HepG2 (cell line): Measurements from ENCODE around the gene ID3. TPM values are rescaled to one million over a fixed set of nuclear protein-coding genes. Genes with fewer than 3 reads are reported as not detected.

Experiments
- AFF4 ChIP-seq: sonication (generic); formaldehyde crosslinking; IDR thresholded peaks from 2 replicates; pipeline ENCODE4 v1.4.0; 2020; ENCODE audit warnings: missing genetic modification reagents
- CEBPB ChIP-seq: IDR thresholded peaks from 2 replicates; pipeline ENCODE4 v1.6.1; 2011; ENCODE audit warnings: low read depth, low read length, improper control_type of control experiment, borderline replicate concordance
- EP300 ChIP-seq, 3 experiments: sonication (generic) in 1 of 3; formaldehyde crosslinking in 1 of 3; IDR thresholded peaks; 2 replicates each; pipeline versions ENCODE4 v1.5.1 to v1.6.1; 2011 to 2020; ENCODE audit warnings: low read depth in 2 of 3, low read length in 2 of 3, borderline replicate concordance in 1 of 3, improper control_type of control experiment in 1 of 3, mild to moderate bottlenecking in 1 of 3, missing genetic modification reagents in 1 of 3, moderate library complexity in 1 of 3
- FOXA1 ChIP-seq, 2 experiments: fragments of 450-650 bp in 1 of 2; sonication (generic) in 1 of 2; formaldehyde crosslinking in 1 of 2; IDR thresholded peaks; 2 replicates each; pipeline versions ENCODE4 v1.4.0 to v1.6.1; 2016 to 2020; ENCODE audit warnings: missing genetic modification reagents in 1 of 2
- HES4 ChIP-seq: sonication (generic); formaldehyde crosslinking; IDR thresholded peaks from 2 replicates; pipeline ENCODE4 v1.9.0; 2021; ENCODE audit warnings: mild to moderate bottlenecking, missing genetic modification reagents, borderline replicate concordance
- LCORL ChIP-seq, 2 experiments: fragments of 450-650 bp in 1 of 2; sonication (generic) in 1 of 2; formaldehyde crosslinking in 1 of 2; IDR thresholded peaks; 2 replicates each; pipeline versions ENCODE4 v1.5.0 to v1.6.1; 2017 to 2020; ENCODE audit warnings: antibody characterized with exemption in 1 of 2, missing genetic modification reagents in 1 of 2
- NCOA2 ChIP-seq: sonication (generic); formaldehyde crosslinking; IDR thresholded peaks from 2 replicates; pipeline ENCODE4 v1.8.0; 2022; ENCODE audit warnings: inconsistent platforms
- NR2F6 ChIP-seq, 2 experiments: IDR thresholded peaks; 2 replicates each; pipeline ENCODE4 v1.6.1; 2016; ENCODE audit warnings: antibody characterized with exemption in 1 of 2, mild to moderate bottlenecking in 1 of 2
- RFXAP ChIP-seq: sonication (generic); formaldehyde crosslinking; IDR thresholded peaks from 2 replicates; pipeline ENCODE4 v1.4.0; 2020; ENCODE audit warnings: missing genetic modification reagents, borderline replicate concordance
- RNF2 ChIP-seq: fragments of 450-650 bp; conservative IDR thresholded peaks from 2 replicates; pipeline ENCODE4 v1.6.1; 2016; ENCODE audit warnings: low read depth
- SKI ChIP-seq: fragments of 450-650 bp; IDR thresholded peaks from one replicate; pipeline ENCODE4 v1.6.1; 2018; ENCODE audit warnings: mild to moderate bottlenecking; ENCODE audit not compliant: partially characterized antibody
- SKIL ChIP-seq: sonication (generic); formaldehyde crosslinking; IDR thresholded peaks from 2 replicates; pipeline ENCODE4 v1.8.0; 2022; ENCODE audit warnings: missing genetic modification reagents, mild to moderate bottlenecking, moderate library complexity, borderline replicate concordance
- ZMYM4 ChIP-seq: sonication (generic); formaldehyde crosslinking; IDR thresholded peaks from 2 replicates; pipeline ENCODE4 v1.8.1; 2023; ENCODE audit warnings: mild to moderate bottlenecking, missing genetic modification reagents
- ZNF331 ChIP-seq: sonication (generic); formaldehyde crosslinking; IDR thresholded peaks from 2 replicates; pipeline ENCODE4 v1.4.0; 2020; ENCODE audit warnings: missing genetic modification reagents
- polyA plus RNA-seq, 8 experiments: library from polyadenylated mRNA; depleted of rRNA in 3 of 8; stranded (reverse) in 7 of 8; unstranded in 1 of 8; fragments of >200 nt; fragmentation: Illumina TruSeq in 4 of 8; extraction: Trizol in 4 of 8; gene quantifications; 2 replicates each; pipeline versions ENCODE4 v1.2.1 to v1.2.3, GENCODE V29; 2011 to 2016; ENCODE audit warnings: low read depth in 4 of 8, missing spikeins in 1 of 8, mixed read lengths in 1 of 8; ENCODE audit not compliant: insufficient read depth in 1 of 8
- total RNA-seq, 5 experiments: library from RNA; depleted of rRNA; stranded (reverse); fragments of >200 nt; fragmentation: Illumina TruSeq; extraction: Trizol; gene quantifications; 2 replicates each; pipeline ENCODE4 v1.2.3, GENCODE V29; 2016; ENCODE audit warnings: low read depth in 1 of 5
- TF ChIP-seq, protein P1 (sequence below): IDR thresholded peaks from 2 replicates; pipeline ENCODE4 v1.4.0; 2020; ENCODE audit warnings: mild to moderate bottlenecking, missing genetic modification reagents
- TF ChIP-seq, protein P2 (sequence below): sonication (generic); formaldehyde crosslinking; IDR thresholded peaks from 2 replicates; pipeline ENCODE4 v1.8.0; 2022; ENCODE audit warnings: mild to moderate bottlenecking, missing genetic modification reagents, moderate library complexity

ID3 gene
- total and polyA plus RNA-seq, 2 of the 13 experiments (the other 11 are each of a cell fraction or from before 2014, with no cell fraction given) = 64.8 to 115 TPM

DNA sequence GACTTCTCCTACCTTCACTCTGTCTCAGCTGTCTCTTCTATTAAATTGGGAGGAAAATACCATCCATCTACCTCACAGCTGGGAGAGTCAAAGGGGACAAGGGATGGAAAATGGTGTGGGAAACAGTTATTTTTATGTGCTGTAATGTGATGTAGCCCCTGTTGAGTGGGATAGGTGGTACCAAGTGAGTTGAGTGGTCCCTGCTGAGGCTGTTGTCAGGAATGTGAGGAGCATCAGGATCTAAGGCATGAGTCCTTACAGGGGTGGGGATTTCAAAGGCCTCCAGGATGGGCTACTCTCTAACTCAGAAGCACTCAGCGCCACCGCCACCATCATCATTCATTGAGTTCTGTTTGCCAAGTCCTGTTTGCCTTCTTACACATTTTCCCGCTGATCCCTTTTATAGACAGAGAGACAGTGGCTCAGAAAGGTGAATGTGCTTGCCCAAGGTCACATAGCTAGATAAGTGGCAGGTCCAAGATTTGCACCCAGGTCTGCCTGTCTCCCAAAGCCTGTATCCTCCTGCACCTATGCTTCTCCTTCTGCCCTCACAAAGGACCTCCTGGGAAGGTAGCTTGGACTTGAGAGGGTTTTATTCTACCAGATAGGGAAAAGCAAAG, 4.6 kb upstream of the ID3 start (continued):
- TF ChIP-seq, protein P1, sequence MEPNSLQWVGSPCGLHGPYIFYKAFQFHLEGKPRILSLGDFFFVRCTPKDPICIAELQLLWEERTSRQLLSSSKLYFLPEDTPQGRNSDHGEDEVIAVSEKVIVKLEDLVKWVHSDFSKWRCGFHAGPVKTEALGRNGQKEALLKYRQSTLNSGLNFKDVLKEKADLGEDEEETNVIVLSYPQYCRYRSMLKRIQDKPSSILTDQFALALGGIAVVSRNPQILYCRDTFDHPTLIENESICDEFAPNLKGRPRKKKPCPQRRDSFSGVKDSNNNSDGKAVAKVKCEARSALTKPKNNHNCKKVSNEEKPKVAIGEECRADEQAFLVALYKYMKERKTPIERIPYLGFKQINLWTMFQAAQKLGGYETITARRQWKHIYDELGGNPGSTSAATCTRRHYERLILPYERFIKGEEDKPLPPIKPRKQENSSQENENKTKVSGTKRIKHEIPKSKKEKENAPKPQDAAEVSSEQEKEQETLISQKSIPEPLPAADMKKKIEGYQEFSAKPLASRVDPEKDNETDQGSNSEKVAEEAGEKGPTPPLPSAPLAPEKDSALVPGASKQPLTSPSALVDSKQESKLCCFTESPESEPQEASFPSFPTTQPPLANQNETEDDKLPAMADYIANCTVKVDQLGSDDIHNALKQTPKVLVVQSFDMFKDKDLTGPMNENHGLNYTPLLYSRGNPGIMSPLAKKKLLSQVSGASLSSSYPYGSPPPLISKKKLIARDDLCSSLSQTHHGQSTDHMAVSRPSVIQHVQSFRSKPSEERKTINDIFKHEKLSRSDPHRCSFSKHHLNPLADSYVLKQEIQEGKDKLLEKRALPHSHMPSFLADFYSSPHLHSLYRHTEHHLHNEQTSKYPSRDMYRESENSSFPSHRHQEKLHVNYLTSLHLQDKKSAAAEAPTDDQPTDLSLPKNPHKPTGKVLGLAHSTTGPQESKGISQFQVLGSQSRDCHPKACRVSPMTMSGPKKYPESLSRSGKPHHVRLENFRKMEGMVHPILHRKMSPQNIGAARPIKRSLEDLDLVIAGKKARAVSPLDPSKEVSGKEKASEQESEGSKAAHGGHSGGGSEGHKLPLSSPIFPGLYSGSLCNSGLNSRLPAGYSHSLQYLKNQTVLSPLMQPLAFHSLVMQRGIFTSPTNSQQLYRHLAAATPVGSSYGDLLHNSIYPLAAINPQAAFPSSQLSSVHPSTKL (CRISPR knock-in tag) = peak; percentile 68; the same call in 1 of the 2 replicates
- TF ChIP-seq LCORL (IDR thresholded peaks at IDR 0.05) (no peak), LCORL (CRISPR knock-in tag; IDR thresholded peaks at IDR 0.05) (no peak), FOXA1 (IDR thresholded peaks at IDR 0.05) (no peak), FOXA1 (CRISPR knock-in tag; IDR thresholded peaks at IDR 0.05) (peak; percentile 76; the same call in 1 of the 2 replicates), CEBPB (no peak), EP300 (IDR thresholded peaks at IDR 0.05; ENCODE audit: low read depth in 2 of 2, low read length in 2 of 2) (peak in 1 of 2 experiments; percentile 80; a peak in 3 of 4 replicates), EP300 (CRISPR knock-in tag; IDR thresholded peaks at IDR 0.05; ENCODE audit: borderline replicate concordance) (peak; percentile 52; the same call in 1 of the 2 replicates), AFF4 (CRISPR knock-in tag) (no peak), SKIL (CRISPR knock-in tag) (peak; percentile 20; the same call in 1 of the 2 replicates), RNF2 (no peak), NCOA2 (CRISPR knock-in tag) (peak; percentile 75), RFXAP (0 out of 2 replicates have a peak, but pooled peaks have one; percentile 44), ZNF331 (CRISPR knock-in tag) (peak; percentile 37; the same call in 1 of the 2 replicates), SKI (peak; percentile 23), NR2F6 (IDR thresholded peaks at IDR 0.05) (peak; percentile 38; the same call in 1 of the 2 replicates), NR2F6 (CRISPR knock-in tag; IDR thresholded peaks at IDR 0.05) (peak; percentile 14; the same call in 1 of the 2 replicates), ZMYM4 (CRISPR knock-in tag) (peak; percentile 22; the same call in 1 of the 2 replicates), HES4 (CRISPR knock-in tag) (no peak)
- TF ChIP-seq, protein P2, sequence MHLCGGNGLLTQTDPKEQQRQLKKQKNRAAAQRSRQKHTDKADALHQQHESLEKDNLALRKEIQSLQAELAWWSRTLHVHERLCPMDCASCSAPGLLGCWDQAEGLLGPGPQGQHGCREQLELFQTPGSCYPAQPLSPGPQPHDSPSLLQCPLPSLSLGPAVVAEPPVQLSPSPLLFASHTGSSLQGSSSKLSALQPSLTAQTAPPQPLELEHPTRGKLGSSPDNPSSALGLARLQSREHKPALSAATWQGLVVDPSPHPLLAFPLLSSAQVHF (CRISPR knock-in tag) = no peak
